Fibroblast of skin of left quadriceps (primary cell): Measurements from ENCODE around the gene ZCCHC2.

Experiments used
- DNase-seq, 2 experiments: peaks; one replicate each; pipeline ENCODE4 v3.0.0-alpha.2; 2013; ENCODE audit warnings: low read depth in 2 of 2

ZCCHC2 gene

DNA sequence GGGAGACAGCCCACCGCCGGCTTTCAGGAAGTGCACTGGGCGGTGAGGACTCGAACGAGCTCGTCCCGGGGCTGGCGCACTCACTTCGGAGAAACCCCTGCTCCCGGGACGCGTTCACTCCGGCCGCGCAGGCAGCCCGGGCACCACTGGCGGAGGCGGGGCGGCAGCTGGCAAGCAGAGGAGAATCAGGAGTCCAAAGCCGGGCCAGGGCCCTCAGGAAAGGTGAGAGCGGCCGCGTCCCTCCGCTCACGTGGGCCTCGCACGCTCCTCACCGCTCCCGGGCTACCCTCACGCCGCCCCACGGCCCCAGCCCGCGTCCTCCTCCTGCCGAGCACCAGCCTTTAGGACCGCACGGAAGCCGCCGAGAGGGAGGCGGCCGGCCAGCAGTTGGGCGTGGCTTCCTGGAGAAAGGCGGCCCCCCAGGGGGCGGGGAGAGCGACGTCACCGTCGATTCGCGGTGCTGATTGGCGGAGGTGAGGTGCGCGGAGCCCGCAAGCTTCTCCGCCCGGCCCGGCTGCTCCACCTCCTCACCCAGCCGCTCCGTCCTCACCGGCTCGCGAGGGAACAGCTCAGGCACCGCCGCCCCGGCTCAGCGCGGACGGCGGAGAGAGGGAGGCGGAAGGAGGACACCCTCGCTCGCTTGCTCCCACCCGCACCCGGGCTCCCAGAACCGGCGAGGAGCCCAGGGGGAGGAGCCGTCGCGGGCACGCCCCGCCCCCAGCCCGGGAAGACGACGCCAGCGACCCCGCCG lies at the start of gene ZCCHC2:
TSS of gene ZCCHC2 (plus strand) at position 522 of the 751 bp plus-strand sequence. CDS start 400 bp downstream, outside the sequence.
- peak; percentile 94 for DNase-seq

GRCh38 chr18:62479574-62479973 lies 43.3 kb upstream of the ZCCHC2 start:
- no peak for DNase-seq

- no peak for DNase-seq
Measured at GRCh38 chr18:62480927-62481326, 41.9 kb upstream of the ZCCHC2 start.

DNA sequence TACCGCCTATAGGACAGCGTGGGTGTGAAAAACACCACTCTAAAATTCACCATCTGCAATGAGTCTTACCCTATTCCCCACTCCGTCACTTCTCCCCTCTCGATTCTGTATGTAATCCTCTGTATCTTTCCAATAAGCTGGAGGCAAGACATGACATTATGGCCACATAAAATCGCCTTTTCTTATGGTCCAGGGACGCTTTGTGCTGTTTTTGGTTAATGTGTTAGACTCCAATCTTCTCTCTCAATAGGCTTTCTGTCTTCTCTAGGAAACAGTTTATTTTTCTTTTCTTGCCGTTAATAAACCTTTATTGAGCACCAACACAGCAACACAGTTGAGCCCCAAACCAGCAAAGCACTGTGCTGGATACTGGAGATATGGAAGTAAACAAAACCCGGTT lies 37.9 kb upstream of the ZCCHC2 start:
- DNase-seq: no peak

DNA sequence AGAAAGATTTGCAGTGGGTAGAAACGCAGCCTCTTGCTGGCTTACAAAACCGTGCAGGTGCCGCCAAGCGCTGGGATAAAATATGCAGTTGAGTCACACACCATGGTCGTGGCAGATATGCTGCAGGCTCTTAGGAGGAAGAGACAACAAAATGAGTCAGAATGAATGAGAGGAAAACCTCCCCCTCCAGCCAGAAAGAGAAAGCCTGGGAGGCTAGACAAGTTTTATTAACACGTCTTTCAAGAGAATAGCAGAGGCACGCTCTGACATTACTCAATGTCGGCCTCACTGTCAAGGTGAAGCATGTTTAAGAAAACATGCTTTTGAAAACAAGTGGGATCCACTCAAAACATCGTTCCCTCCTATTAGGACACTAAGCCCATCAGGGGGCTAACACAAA lies 37.1 kb upstream of the ZCCHC2 start:
- DNase-seq: peak; percentile 29 to 31

GRCh38 chr18:62486290-62486964 lies 36.4 kb upstream of the ZCCHC2 start:
- peak in 1 of 2 experiments; percentile 10 for DNase-seq

DNA sequence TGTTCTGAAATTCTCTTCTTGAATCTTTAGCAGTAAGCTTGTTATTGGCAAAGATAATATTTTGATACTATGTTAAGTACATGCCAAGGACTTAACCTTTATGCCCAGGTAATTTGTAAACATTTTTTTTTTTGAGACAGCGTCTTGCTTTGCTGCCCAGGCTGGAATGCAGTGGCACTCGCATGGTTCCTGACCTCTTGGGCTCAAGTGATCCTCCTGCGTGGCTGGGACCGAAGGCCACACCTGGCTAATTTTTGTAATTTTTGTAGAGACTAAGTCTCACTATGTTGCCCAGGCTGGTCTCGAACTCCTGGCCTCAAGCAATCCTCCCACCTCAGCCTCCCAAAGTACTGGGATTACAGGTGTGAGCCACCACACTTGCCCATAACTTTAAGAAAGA lies 35.7 kb upstream of the ZCCHC2 start:
- DNase-seq: no peak

DNA sequence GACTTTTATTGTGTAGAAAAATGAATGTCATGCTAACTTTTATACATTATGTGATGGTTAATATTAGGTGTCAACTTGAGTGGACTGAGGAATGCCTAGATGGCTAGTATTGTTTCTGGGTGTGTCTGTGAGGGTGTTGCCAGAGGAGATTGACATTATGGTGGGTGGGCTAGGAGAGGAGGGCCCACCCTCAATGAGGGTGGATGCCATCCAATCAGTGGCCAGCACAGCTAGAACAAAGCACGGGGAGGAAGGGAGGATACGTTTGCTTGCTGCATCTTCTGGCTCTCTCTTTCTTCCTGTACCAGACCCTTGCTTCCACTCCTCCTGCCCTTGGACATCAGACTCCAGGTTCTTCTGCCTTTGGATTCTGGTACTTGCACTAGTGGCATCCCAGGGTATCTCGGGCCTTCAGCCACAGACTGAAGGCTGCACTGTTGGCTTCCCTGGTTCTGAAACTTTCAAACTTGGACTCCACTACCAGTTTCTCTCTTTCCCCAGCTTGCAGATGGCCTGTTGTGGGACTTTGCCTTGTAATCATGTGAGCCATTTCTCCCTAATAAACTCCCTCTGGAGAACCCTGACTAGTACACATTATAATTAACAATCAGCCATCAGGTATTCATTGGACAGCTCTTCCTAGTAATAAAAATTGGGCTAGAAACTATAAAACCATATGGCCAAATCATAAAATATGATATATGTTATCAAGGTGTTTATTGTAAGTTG lies 31.7 kb upstream of the ZCCHC2 start:
- no peak for DNase-seq

GRCh38 chr18:62493033-62493862 lies 29.6 kb upstream of the ZCCHC2 start:
- no peak for DNase-seq

GRCh38 chr18:62494764-62495163 lies 28.1 kb upstream of the ZCCHC2 start:
- no peak for DNase-seq

DNA sequence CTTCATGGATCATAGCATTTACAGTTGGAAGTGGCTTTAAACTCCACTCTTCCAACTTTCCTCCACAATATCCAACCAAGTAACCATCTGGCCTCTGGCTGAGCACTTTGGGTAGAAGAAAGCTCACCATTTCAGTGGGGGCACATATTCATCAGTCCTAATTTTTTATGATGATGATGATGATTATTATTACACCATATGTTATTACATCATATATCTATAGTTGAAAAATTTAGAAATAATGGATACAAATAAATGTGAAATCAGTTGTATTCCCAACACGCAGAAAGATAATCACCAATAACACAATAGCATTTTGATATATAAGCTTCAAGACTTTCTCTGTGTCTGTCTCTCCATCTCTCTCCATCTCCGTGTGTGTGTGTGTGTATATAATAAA lies 26.6 kb upstream of the ZCCHC2 start:
- no peak for DNase-seq

DNA sequence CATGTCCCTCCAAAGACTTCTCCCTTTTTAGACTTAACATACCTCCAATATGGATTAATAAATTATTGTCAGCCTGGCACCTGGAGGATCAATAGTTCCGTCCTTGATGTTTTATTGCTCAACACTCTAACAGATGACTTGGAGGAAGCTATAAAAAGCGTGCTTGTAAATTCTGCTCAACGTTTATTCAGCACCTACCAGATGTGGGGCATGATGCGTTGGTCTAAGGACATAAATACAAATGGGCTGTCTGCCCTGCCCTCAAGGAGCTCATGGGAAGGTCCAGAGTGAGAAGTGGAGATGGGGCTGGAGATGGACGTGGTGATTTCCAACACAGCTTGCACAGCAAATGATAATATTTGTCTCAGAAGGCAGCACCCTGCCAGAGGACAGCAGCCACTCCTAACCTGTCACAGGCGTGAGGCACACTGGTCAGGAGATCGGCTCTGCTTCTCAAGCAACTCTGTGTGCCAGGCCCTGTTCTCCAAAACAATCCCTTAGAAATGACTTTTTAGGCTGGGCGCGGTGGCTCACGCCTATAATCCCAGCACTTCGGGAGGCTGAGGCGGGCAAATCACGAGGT lies 25.5 kb upstream of the ZCCHC2 start:
- DNase-seq: no peak

- DNase-seq: no peak
Measured at GRCh38 chr18:62498616-62499262, 24.1 kb upstream of the ZCCHC2 start.

- DNase-seq: no peak
Measured at GRCh38 chr18:62499263-62499650, 23.6 kb upstream of the ZCCHC2 start.

DNA sequence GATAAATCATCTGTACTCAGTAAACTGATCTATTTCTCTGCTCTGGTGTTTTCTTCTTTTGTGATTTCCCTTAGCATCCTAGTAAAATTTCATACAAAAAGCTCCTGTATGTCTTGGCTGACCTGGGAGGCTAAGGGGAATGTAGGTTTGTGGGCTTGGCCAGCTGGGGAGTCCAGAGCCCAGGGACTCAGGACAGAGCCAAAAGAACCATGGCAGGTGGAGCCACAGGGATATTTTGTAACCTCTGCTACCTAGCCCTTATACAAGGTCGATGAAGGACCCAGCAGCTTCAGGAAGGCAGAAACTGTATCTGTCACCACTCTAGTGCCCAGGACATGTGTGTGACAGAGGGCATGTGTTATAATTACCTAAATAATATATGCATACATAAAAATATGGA lies 22.7 kb upstream of the ZCCHC2 start:
- no peak for DNase-seq

DNA sequence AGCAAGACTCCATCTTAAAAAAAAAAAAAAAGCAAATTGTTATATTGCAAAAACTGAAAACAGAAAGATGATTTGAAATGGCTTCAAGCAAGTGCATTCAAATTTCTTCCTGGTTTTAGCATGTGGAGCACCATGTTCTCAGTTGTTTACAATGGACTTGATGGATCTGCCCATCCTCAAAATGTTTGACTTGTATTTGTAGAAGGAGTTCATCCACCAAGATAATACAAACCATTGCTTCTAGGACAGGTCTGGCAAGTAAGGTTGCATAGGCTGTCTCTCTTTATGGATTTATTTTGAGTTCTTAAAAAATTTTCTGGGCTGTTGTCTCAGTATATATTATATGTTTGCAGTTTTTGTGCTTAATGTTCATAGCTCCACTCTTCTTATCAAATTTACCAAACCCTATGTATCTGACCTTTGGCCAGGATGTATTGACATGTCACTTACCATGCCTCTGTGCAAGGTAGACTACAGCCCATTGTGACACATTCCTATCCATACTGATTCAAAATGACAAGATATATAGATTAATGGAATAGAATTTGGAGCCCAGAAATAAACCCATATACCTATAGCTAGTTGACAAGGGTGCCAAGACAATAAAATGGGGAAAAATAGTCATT lies 21.7 kb upstream of the ZCCHC2 start:
- no peak for DNase-seq

- DNase-seq: no peak
Measured at GRCh38 chr18:62505669-62506494, 16.9 kb upstream of the ZCCHC2 start.

GRCh38 chr18:62506495-62507143 lies 16.2 kb upstream of the ZCCHC2 start:
- DNase-seq: no peak

GRCh38 chr18:62509779-62510178 lies 13.0 kb upstream of the ZCCHC2 start:
- DNase-seq: no peak
